NCI-H526 (cell line): ENCODE measurements around the gene KHNYN.
A peak's percentile ranks its signal among the peaks of the same experiment; 100 is the strongest.
"Not testable (repeated sequence)": the region's sequence is repeated elsewhere in the genome, so short reads cannot be mapped to it uniquely, and the experiment has no call there.

Source experiments
- DNase-seq, 2 experiments: peaks; one replicate each; lab custom pipeline; 2025; lab: John Stamatoyannopoulos, UW

KHNYN gene

DNA sequence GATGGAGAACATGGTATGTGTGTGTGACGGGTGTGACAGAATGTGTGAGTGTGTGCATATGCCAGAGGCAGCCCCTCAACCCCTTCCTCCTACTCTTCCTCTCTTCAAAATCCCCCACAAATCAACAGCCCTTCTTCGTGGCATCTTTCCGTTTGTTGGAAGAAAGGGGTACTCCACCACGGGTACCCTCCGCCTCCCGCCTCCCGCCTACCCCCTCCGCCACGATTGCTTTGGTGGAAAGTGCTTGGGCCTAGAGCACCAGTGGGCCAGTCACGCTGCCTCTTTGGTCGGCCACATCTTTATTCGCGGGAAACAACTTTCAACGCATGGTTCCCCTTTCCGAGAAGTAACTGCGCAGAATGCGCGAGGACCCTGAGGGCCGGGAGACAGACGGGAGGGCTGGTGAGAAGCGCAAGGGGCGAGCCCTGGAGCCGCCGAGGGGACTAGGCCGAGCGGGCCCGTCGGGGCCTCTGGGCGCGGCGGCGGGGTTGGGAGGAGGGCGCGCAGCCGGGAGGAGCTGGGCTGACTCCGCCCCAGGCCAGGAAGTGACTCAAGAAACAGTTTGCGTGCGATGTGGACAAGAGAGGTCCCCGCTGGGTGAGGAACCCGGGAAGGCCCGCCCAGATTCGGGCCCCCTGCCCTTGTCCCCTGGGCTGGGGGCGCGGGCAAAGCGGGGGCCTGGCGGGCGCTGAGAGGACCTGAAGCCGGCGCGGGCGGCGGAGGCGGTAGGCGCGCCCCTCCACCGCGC, at the start of gene KHNYN, which contains the start of gene CBLN3:
KHNYN (plus strand) TSS at position 560 of the 748 bp plus-strand sequence. CDS start 777 bp downstream, outside the sequence.
CBLN3 (minus strand) TSS at position 274 of the 748 bp plus-strand sequence. CDS start 614 bp downstream, outside the sequence.
- DNase-seq, result peak; percentile 26 to 90

DNA sequence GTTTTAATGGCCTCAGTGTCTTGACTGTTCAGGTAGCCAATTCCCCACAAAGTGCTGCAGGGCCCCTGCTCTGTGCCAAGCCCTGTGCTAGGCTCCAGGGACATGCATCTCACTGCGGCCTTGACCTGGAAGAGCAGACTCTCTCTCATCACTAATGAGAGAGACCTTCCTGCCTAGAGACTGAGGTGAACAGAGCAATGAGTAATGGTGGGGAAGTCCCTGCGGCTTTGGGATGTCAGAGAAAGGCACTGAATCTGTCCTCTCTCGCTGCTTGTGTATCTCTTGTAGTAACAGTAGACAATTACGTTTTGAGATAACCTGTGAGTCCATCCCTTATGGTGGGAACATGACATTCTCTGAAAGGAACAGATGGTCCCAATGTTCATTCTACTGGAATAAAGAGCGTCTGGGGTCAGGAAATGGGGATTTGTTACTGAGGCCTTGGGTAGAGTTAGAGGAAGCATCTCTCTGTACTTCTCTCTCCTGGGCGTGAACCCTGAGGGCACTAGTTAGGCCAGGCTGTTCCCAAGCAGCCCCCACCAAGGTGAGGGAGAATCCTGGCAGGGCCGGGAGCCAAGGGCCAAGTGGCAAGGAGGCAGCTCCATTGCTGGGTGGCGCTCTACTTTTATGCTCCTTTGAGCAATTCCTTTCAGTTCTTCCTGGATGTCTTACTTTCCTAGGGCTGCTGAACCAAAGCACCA, 48.2 kb upstream of the KHNYN start:
- DNase-seq, result no peak

- DNase-seq, result no peak
These were observed 47.7 kb upstream of the KHNYN start for GRCh38 chr14:24382064-24382371.

- DNase-seq, result no peak
These were observed 45.6 kb upstream of the KHNYN start for GRCh38 chr14:24384169-24384568.

DNA sequence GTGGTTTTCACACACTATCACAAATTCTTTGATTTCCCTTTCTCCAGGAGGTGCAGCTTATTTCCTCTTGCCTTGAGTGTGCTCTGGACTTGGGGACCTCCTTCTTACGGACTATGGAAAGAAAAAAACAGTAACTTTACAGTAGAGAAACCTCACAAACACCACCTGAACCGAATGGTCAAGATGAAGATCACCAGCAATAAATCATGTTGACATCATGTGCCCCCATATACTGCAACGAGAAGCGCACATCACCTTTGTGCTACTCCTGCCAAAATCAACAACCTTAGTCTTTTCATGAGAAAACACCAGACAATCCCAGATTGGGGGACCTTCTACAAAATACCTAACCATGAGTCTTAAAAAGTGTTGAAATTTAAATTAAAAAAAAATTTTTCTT, 44.2 kb upstream of the KHNYN start:
- DNase-seq, result no peak

- DNase-seq, result no peak
These were observed 42.8 kb upstream of the KHNYN start for GRCh38 chr14:24387009-24387345.

GRCh38 chr14:24387579-24387978, 42.2 kb upstream of the KHNYN start:
- DNase-seq, result not testable (repeated sequence)

DNA sequence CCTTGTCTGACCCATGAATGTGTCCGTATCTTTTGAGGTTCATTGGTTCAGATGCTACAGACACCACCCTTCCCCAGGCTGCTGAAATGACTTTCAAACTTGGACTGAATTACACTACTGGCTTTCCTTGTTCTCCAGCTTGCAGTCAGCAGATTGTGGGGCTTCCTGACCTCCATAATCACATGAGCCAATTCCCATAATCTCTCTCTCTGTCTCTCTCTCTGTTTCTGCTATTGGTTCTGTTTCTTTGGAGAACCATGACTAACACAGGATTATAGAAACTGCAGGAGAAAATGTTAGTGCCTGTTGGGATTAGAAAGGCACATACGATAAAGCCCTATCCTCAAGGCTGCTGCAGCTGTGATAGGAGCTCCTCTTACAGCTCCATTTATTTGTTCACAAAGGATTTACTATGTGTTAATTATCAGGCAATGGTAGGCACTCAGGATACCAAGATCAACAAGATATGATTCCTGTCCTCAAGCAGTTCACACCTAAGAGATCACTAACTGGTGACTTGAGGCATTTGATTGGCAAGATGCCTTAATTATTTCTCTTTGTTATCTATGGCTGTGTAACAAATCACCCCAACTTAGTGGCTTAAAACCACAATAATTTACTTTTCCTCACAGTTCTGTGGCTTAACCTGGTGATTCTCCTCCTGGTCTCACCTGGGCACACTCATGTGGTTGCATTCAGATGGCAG, 41.1 kb upstream of the KHNYN start:
- DNase-seq, result no peak

DNA sequence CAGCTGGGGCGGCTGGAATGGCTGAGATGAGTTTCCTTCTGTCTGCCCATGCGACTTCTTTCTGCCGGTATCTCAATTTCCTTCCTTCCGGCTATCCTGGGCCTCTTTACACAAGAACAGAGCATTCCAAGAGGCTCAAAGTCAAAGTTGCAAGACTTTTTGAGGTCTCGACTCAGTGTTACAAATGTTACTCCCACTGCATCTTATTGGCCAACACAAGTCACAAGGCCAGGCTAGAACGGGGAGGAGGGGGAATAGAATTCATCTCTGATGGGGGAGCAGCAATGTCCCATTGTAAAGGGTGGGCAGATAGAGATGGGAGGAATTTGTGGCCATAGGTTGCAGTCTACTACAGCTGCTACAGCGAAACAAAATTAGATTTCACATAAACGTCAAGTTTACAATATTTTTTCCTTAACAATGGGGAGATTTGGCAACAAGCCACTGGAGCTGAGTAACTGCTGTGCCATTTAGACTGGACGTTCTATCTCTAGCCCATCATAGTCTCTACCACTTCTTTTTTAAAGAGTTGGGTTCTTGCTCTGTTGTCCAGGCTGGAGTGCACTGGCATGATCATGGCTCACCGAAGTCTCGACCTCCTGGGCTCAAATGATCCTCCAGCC, 40.4 kb upstream of the KHNYN start:
- DNase-seq, result no peak

DNA sequence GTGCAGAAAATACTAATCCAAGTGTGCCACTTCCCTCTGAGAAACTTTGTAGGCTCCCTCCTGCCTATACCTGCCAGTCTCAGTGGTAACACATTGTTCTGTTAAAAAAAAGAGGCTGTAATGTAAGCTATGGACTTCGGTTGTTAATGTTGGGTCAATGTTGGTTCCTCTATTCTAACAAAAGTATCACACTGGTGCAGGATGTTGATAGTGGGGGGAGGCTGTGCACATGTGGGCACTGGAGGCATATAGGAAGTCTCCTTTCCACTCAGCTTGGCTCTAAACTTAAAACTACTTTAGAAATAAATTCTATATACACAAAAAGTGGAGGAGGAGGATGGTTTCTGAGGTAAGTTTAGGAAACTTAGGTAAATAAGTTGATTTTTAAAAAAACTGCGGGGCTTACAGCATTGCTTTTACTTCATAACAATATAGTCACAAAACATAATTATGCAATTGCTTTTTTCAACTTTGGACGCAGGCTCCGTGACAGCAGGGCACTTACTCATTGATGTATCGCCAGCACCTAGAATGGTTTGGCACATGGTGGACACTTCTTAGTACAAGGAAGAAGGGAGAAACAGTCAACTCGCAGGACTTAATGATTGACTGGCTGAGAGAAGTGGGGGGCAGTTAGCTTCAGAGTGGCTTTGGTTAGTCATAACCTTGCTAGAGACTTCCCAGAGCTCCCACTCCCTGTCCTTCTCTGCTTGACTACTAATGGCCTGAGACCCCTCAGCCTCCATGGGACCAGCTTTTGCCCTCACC, 38.9 kb upstream of the KHNYN start:
- DNase-seq, result no peak

DNA sequence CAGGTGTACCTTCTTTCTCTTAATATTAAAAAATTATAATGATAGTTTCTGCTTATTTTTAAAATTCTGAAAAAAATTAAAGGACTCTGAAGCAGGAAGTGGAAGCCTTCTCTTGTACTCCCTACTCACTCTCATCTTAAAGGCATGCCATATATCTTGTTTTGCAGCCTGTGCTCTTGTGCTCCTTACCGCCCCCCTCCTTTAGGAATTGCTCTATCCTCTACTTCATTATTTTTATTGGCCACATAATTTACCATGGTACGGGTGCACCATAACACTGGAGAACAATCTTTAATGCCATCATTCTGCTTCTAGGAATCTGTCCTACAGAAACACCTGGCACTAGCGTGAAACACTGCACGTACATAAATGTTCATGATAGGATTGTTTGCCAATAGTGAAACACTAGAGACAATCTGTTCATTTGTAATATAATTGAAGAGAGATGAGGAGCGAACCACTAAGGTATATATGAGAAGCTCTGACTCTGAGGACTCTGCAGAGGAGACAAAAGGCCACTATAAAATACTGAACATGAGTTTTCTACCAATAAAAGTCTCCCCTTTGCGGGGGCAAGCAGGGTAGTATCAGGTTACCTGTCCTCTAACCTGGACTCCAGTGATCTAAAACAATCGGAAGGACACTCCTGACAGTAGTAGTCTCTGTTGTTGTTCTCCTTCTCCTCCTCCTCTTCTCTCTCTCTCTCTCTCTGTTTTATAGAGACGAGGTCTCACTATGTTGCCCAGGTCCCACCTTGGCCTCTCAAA, 37.2 kb upstream of the KHNYN start:
- DNase-seq, result no peak

- no peak for DNase-seq
These were observed 35.5 kb upstream of the KHNYN start for GRCh38 chr14:24394275-24394674.

DNA sequence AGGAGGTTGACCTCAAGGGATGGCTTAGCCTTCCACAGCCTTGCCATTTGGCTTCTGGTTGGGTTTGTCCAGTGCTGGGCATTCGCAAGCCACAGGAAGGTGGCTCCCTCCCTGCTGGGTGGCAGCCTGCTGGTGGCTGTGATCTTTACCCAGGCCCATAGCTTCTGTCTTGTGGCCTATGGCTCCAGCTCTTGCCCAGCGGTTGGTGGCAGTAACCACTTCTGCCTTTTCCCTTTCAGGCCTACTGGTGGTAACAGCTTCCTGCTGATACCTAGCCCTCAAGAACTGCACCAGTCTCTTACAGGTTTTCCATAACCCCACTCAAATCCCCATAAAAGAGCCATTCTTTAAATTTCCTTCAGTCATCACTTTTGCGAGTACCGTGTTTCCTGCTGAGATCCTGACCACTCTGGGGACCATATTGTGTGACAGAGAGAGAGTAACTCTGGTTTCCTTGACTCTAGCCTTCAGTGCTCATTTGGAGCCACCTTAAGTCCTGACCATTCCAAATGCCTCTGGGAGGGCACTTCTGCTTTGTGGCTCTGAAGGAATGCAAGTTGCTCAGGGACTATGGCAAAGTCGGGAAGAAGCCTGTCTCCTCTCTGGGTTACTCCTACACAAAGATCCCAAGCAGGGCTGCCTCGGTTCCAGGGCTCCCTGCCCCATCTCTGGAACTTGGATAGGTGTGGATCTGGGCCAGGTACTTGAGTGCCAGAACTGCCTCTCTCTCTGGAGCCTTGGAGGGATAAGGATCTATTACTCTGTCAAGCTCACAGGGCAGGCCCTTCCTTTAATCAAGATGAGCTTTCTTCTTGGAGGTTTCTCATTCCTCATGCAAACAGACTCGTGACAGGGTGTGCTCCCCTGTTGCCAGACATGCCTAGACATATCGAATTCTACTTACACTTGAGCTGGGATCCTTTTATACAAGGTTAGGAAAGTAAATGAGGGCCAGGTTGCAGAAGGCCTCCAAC, 33.9 kb upstream of the KHNYN start:
- DNase-seq, result no peak

DNA sequence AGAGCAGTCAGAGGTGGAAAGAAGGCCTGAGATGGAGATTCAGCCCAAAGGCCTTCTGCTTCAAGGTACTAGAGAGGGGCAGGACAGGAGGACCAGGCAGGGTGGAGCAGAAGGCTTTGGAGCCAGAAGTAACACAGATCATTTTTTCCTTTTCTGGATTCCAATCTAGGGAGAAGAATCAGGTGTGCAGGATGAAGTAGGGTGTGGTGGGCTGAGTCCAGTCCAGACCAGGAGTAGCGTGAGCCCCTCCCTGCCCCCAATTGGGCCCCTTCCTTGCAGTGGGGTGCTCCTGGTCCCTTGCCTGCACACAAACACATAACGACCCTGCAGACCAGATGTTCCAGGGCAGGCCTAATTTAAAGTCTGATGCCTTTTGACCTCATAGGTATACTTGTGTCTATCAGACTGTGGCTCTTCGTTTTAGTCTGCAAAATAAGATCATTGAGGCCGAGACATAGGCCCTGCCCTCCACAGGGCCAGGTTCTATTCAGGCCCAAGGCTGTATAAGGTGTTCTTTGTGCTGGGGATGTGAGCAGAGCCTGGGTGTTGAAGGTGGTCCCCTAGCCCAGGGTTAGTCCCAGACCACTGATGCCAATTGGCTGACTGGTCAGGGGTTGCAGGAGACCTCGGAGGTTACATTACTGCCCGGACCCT, 32.0 kb upstream of the KHNYN start:
- DNase-seq, result no peak

DNA sequence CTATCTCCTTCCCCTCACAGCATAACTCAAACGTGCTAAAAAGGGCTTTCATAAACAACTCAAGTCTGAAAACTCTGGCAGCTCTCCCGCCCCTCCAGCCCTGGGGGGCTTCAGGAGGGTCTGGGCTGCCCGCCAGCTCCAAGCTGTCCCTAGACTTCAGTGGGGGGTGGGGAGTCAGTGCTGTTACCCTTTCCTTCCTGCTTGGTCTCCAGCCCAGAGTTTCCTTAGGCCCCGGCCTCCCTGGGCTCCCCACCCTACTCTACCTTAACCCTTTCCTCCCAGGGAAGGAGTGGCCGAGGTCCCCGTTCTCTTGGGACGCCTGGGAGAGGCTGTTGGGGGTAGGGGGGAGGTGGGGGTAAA, 31.5 kb upstream of the KHNYN start:
- DNase-seq, result no peak

- peak in 1 of 2 experiments; percentile 59 for DNase-seq
These were observed 30.9 kb upstream of the KHNYN start, which contains the start of gene NYNRIN for GRCh38 chr14:24398653-24399446. Gene NYNRIN (plus strand): TSS chr14:24399003. CDS start chr14:24399247, 244 bp downstream.

- no peak for DNase-seq
These were observed 30.3 kb upstream of the KHNYN start for GRCh38 chr14:24399447-24399822.

- DNase-seq, result no peak
These were observed 29.6 kb upstream of the KHNYN start for GRCh38 chr14:24399999-24400718.
